ENCODE measurements around the gene FDXR. TPM values are rescaled to one million over a fixed set of nuclear protein-coding genes. Genes with fewer than 3 reads are reported as not detected.

Gene FDXR
- total and polyA plus RNA-seq, 2 of the 8 experiments (the other 6 are each of a cell fraction or from before 2014, with no cell fraction given) = 24.2 to 31.4 TPM

DNA sequence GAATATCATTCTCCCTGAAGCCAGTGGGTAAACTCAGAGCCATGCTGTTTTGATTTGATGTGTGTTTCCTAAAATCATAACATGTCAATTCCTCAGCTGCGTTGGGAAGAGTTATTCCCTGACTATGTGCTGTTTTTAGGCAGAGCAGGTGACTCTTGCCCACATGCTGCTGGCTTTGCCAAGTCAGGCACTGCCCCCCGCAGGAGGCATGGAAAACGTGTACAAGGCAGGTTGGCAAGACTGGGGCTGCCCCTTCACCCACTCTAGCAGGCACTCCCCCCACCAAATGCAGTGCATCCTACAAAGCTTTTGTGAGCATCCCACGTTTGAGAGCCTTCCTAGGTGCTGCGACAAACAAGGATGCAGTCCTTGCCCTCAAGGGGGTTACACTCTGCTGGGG is 58.3 kb downstream of the FDXR start:
- DNase-seq (ENCODE audit: low read depth in 1 of 2, low spot score in 2 of 2) = no peak
- Histone ChIP-seq H4K91ac (replicated peaks; ENCODE audit: insufficient read length, low read length) (no peak overlapping the region), H3K27ac (ENCODE audit: low read depth, low read length) (no peak overlapping the region), H3K23me2 (ENCODE audit: low read depth, low read length) (no peaks in the 10 kb centered on the region), H2BK5ac (ENCODE audit: low read depth, low read length) (no peak overlapping the region), H2BK15ac (ENCODE audit: low read length) (no peak overlapping the region), H3K4me1 (replicated peaks in 1 of 4; ENCODE audit: control insufficient read depth in 3 of 4, insufficient read depth in 4 of 4, low read length in 3 of 4) (peaks cover 0 to 4% (median 1%) of the 10 kb centered on the region in 4 experiments; a peak in 2 of 7 replicates), H2BK12ac (ENCODE audit: low read depth, low read length) (no peak overlapping the region), H3K56ac (replicated peaks; ENCODE audit: insufficient read length, low read depth, low read length) (no peak overlapping the region), H3K79me1 (ENCODE audit: low read depth, low read length) (no peaks in the 10 kb centered on the region; the same call in 1 of the 2 replicates), H3K9ac (replicated peaks in 1 of 4; ENCODE audit: extremely low read depth in 1 of 4, low read depth in 3 of 4, low read length in 3 of 4) (no peak overlapping the region), H3K4me3 (ENCODE audit: extremely low read depth in 1 of 4, insufficient read depth in 2 of 4, low read depth in 3 of 4, low read length in 4 of 4) (no peak overlapping the region), H3K27me3 (replicated peaks in 1 of 4; ENCODE audit: control insufficient read depth in 3 of 4, extremely low read depth in 1 of 4, insufficient read depth in 3 of 4, low read length in 3 of 4) (peaks cover 0 to under 1% (median 0%) of the 10 kb centered on the region in 4 experiments; a peak in 2 of 7 replicates), H3K14ac (ENCODE audit: insufficient read length) (no peak overlapping the region), H3K36me3 (ENCODE audit: control insufficient read depth in 2 of 4, insufficient read depth in 4 of 4, low read length in 3 of 4) (no peaks in the 10 kb centered on the region; a peak in 1 of 8 replicates), H3K79me2 (ENCODE audit: control insufficient read depth in 1 of 2, insufficient read depth in 2 of 2, low read length in 2 of 2) (no peaks in the 10 kb centered on the region), H3K4ac (replicated peaks; ENCODE audit: insufficient read length, low read depth, low read length) (no peak overlapping the region), H3K9me3 (ENCODE audit: insufficient read depth in 2 of 2, low read depth in 1 of 2, low read length in 1 of 2) (no peaks in the 10 kb centered on the region), H3K4me2 (ENCODE audit: insufficient read depth in 1 of 2, low read depth in 2 of 2, low read length in 2 of 2) (no peak overlapping the region), H3K18ac (ENCODE audit: extremely low read depth, low read length) (no peak overlapping the region), H3K23ac (ENCODE audit: insufficient read length) (no peak overlapping the region), H2BK20ac (ENCODE audit: low read length) (no peak overlapping the region), H4K20me1 (replicated peaks in 1 of 2; ENCODE audit: control insufficient read depth in 1 of 2, insufficient read depth in 2 of 2, low read length in 2 of 2) (peaks cover 12 to 18% of the 10 kb centered on the region in 2 experiments), H4K8ac (ENCODE audit: extremely low read depth, insufficient read depth, low read length) (no peak overlapping the region), H4K5ac (ENCODE audit: insufficient read length, low read depth, low read length) (no peak overlapping the region), H2AK5ac (ENCODE audit: low read depth, low read length) (no peak overlapping the region), H2AFZ (ENCODE audit: low read length) (no peak overlapping the region), H2BK120ac (replicated peaks; ENCODE audit: low read depth, low read length) (no peak overlapping the region)
- no peak for FAIRE-seq
- TF ChIP-seq YY1 (IDR thresholded peaks at IDR 0.05; ENCODE audit: low read depth, low read length) = no peak
- peak; percentile 29 to 37; a peak in 2 of 4 replicates for TF ChIP-seq RAD21 (IDR thresholded peaks at IDR 0.05 in 1 of 2, conservative IDR thresholded peaks at IDR 0.05 in 1 of 2; ENCODE audit: low read depth in 2 of 2, low read length in 2 of 2)
- TF ChIP-seq, protein P1, sequence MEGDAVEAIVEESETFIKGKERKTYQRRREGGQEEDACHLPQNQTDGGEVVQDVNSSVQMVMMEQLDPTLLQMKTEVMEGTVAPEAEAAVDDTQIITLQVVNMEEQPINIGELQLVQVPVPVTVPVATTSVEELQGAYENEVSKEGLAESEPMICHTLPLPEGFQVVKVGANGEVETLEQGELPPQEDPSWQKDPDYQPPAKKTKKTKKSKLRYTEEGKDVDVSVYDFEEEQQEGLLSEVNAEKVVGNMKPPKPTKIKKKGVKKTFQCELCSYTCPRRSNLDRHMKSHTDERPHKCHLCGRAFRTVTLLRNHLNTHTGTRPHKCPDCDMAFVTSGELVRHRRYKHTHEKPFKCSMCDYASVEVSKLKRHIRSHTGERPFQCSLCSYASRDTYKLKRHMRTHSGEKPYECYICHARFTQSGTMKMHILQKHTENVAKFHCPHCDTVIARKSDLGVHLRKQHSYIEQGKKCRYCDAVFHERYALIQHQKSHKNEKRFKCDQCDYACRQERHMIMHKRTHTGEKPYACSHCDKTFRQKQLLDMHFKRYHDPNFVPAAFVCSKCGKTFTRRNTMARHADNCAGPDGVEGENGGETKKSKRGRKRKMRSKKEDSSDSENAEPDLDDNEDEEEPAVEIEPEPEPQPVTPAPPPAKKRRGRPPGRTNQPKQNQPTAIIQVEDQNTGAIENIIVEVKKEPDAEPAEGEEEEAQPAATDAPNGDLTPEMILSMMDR (IDR thresholded peaks at IDR 0.05; ENCODE audit: control extremely low read depth in 1 of 3, insufficient read depth in 1 of 3, low read depth in 1 of 3, low read length in 3 of 3) = peak in 2 of 3 experiments; percentile 21 to 32; a peak in 2 of 4 replicates
- 83% methylated on average over 5 of the region's 5 CpGs; no CpG with 5 or more reads in 1 of the 2 experiments for WGBS, 2 experiments (ENCODE audit: extremely low coverage in 1 of 2, insufficient coverage in 1 of 2, insufficient read length in 1 of 2, insufficient replicate concordance in 2 of 2, low coverage in 1 of 2, low lambda C conversion rate in 2 of 2, missing lambda C conversion rate in 1 of 2)
- POLR2A ChIA-PET (ENCODE audit: partially characterized antibody) = no interaction called here
- CTCF ChIA-PET (ENCODE audit: partially characterized antibody) = interaction anchor here (1.3 to 99.6 kb wide), 3 partner anchors 4 to 69 kb away, joined by 3 to 2981 read pairs (median 2981); partner anchors contain the start of genes FDXR, GRIN2C and NAT9

Data from H1 (cell line).